HG02678 (cell line): ENCODE results near the gene MED25.
"Not testable (repeated sequence)": the region's sequence is repeated elsewhere in the genome, so short reads cannot be mapped to it uniquely, and the experiment has no call there.

Experiments used
- ATAC-seq: cut with Tn5 transposase; IDR thresholded peaks from one replicate; pipeline ENCODE4 v1.9.1; 2021; ENCODE audit warnings: mild to moderate bottlenecking, moderate library complexity; ENCODE audit not compliant: unreplicated experiment

MED25 gene

DNA sequence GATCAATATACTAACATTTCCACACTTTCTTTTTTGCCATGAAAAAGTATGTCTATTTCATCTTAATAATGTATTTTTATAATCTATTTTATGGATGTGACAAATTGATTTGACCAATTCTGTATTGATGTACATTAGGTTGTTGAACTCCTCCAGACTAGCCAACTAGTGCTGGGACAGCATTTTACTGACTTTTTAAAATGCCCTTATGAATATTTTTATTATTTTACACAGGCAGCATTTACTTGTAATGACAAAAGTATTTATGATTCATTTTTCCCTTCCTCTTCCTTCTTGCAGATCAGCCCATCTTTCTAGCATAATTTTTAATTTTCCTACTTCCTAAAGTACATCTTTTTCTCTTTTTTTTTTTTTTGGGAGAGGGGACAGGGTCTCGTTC is 4.1 kb upstream of the MED25 start:
- no peak for ATAC-seq

DNA sequence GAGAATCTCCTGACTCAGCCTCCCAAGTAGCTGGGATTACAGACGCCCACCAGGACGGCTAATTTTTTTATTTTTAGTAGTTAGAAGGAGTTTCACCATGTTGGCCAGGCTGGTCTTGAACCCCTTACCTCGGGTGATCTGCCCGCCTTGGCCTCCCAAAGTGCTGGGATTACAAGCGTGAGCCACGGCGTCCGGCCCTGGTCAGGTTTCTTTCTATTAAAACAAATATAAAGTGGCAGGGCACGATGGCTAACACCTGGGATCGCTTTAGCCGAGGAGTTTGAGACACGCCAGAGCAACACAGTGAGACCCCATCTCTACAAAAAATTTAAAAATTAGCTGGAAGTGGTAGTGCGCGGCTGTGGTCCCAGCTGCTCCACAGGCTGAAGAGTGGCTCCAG is 1.5 kb upstream of the MED25 start:
- no peak for ATAC-seq

DNA sequence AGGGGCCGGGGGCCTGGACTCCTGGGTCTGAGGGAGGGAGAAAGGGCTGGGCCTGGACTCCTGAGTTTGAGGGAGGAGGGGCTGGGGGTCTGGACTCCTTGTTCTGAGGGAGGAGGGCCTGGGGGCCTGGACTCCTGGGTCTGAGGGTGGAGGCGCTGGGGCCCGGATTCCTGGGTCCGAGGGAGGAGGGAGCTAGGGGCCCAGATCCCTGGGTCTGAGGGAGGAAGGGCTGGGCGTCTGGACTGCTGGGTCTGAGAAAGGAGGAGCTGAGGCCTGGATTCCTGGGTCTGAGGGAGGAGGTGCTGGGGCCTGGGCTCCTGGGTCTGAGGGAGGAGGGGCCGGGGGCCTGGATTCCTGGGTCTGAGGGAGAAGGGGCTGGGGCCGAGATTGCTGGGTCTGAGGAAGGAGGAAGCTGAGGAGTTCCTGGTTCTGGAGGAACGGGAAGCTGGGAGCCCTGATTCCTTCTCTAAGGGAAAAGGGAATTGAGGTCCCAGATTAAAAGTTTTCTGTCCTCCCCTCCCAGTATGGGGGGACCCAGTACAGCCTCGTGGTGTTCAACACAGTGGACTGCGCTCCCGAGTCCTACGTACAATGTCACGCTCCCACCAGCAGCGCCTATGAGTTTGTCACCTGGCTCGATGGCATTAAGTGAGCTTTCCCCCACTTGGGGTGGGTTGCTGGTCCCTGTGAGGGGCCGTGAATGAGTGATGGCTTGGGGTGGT is 721 bp downstream of the MED25 start:
- ATAC-seq, result no peak

DNA sequence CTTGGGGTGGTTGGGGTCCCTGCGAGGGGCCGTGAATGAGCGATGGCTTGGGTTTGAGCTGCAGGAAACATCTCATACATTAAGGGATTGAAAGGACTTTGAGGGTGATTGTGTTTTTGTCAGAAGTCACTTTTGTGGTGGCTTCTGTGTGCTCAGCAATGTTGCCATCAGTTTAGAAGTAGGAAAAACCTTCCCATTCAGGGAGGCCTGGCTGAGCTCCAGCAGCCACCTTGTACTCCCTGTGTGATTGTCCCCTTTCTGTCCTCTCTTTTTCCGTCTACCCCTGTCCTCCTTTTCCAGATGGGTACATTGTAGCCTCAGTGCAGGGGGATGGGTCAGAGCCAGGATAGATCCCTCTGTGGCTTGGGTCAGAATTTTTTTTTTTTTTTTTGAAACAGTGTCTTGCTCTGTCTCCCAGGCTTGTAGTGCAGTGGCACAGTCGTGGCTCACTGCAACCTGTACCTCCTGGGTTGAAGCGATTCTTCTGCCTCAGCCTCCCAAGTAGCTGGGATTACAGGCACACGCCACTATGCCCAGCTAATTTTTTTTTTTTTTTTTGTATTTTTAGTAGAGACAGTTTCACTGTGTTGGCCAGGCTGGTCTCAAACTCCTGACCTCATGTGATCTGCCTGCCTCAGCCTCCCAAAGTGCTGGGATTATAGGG is 1.5 kb downstream of the MED25 start:
- not testable (repeated sequence) for ATAC-seq

DNA sequence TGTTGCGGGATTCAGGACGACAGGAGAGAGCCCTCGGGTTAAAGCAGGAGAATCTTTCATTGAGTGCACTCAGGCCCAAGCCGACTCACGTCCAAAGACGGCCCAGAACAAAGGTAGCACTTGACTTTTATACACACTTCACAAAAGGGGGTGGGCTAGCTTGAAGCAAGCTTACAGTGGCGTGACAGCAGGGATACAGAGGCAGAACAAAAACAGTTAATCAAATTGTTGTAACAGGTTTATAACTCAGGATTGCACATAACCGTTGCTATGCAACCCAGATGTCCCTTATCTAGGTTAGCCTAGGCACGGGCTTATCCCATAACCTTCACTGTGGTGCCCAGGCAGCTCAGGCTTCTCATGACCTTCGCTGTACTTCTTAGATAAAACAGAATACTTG is 2.0 kb downstream of the MED25 start:
- ATAC-seq, result no peak

DNA sequence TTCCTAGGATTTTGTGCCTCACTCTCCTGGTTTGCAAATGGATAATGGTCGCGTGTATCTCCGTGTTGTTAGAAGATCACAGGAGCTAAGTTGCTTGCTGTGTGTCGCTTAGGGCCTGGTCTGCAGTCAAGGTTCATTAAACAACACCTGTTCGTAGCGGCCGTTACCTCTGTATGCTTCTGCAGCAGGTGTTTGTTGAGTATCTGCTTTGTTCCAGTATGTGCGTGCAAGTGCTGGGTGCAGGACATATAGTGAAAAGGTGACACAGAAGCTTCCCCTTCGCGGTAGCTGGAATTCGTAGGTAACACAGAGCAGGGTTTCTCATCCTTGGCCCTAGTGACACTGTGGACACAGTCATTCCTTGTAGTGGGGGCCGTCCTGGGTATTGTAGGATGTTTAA is 5.4 kb downstream of the MED25 start:
- ATAC-seq, result no peak

DNA sequence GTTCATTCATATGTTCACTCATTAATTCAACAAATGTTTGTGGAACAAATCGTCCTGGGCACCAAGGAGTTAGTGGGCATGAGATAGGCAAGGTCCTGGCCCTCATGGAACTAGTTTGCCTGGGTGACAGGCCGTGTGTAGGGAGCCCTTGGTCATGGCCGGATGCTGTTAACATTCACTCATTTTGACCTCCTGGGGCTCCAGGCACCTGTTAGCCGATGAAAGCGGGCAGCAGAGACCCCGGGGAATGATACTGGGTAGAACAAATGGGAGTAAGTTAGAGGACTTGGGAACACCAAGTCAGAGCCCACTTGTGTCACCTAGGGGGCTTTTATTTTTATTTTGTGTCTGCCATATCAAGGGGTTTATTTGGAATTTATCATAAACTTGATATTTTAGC is 6.6 kb downstream of the MED25 start:
- ATAC-seq, result no peak

DNA sequence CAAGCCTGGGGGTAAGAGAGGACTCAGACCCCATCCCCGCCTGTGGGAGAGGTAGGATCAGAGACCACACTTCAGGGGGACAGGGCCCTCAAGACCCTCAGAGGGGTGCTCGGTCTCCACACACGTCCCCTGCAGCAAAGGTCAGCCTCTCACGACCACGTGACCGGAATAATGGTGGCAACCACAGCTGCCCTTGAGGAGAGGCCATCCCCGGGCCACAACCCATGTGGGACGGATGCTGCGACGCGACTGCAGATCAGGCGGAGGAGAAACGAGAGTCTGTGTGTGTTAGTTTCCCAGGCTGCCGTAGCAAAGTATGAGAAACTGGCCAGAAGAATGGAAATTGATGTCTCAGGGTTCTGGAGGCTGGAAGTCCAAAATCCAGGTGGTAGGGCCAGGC is 8.9 kb downstream of the MED25 start:
- no peak for ATAC-seq

DNA sequence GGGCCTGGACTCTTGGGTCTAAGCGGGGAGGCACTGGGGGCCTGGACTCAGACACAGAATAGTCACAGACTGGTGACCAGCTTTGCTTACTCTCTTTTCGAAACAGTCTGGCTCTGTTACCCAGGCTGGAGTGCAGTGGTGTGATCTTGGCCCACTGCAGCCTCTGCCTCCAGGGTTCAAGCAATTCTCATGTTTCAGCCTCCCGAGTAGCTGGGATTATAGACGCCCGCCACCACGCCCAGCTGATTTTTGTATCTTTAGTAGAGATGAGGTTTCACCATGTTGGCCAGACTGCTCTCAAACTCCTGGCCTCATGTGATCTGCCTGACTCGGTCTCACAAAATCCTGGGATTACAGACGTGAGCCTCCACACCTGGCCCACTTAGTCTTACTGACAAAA is 11.1 kb downstream of the MED25 start:
- ATAC-seq, result no peak

DNA sequence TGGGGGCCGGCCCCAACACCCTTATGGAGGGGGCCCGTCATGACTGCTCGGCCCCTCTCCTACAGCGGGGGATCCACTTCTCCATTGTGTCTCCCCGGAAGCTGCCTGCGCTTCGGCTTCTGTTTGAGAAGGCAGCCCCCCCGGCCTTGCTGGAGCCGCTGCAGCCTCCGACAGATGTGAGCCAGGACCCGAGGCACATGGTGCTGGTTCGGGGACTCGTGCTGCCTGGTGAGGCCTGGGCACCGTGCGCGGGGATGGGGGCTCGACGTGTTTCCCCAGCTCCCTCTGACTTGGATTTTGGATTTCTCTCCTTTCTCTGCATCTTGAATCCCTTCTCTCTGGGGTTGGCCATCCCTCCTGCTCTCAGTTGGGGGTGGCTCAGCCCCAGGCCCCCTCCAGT is 11.6 kb downstream of the MED25 start:
- ATAC-seq, result no peak

DNA sequence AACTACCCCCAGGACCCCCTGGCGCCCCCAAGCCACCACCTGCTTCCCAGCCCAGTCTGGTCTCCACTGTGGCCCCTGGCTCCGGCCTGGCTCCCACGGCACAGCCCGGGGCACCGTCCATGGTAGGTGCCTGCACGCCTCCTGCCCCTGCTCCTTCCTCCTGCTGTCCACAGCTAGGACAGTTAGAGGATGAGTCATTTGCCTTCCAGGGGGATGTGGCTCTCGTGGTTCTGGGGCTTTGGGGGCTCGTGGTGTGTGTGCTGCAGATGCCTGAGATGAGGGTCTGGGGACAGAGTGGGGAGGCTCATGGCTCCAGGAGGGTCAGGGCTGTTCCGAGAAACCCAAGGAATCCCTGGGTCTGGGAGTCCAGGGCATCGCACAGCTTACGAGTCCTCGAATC is 12.7 kb downstream of the MED25 start:
- no peak for ATAC-seq

DNA sequence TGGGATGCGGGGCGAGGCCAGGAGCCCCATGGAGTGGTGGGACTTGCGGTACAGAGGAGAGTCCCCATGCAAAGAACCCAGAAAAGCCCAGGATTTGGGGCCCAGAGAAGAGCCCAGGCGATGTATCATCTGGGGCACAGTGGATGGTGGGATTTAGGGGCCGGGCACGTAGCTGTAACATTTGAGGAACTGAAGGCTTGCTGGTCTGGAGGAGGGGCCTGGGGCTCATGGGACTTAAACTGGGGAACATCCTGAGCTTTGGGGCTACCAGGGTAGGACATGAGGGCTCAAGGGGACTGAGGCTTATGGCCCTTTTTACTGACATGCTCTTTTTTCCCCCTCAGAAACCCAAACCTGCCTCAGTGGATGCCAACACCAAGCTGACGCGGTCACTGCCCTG is 13.5 kb downstream of the MED25 start:
- ATAC-seq, result no peak

DNA sequence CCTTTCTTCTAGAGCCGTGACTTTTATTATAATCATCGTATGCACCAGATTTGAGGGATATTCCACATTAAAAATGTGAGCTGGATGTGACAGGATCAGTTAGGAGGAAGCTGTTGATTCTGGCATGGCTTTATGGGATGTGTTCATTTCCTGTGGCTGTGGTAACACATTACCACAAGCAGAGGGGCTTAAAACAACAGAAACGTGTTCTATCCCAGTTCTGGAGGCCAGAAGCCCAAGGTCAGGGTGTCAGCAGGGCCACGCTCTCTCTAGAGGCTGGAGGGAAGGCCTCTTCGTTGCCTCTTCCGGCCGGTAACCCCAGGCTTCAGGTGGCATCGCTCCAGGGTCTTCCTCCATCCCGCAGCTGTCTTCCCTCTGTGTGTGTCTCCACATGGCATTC is 14.5 kb downstream of the MED25 start:
- no peak for ATAC-seq

DNA sequence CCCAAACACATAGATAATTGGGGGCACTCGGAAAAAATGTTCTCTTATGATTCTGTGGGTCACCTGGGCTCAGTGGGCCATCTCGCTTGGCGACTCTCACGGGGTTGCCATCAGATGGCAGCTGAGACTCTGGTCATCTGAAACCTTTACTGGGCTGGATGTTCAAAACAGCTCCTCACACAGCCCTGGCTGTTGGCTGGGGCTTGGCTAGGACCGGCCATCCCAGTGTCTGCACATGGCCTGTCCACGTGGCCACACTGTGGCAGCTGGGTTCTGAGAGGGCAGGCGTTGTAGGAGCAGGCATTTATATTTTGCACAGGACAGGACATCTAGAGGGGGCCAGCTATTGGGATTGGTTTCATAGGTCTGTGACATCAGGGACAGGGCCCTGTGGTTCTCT is 15.5 kb downstream of the MED25 start:
- ATAC-seq, result no peak

DNA sequence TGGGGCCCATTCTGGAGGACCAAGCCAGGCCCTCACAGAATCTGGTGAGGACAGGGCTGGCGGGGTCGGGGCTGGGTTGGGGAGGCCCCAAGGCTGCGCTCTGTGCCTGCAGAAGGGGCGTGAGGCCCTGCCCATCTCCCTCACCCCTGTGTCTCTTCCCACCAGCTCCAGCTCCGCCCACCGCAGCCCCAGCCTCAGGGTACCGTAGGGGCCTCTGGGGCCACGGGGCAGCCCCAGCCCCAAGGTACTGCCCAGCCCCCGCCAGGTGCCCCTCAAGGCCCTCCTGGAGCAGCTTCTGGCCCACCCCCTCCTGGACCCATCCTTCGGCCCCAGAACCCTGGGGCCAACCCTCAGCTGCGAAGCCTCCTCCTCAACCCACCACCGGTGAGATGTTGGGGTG is 17.5 kb downstream of the MED25 start:
- ATAC-seq, result no peak

DNA sequence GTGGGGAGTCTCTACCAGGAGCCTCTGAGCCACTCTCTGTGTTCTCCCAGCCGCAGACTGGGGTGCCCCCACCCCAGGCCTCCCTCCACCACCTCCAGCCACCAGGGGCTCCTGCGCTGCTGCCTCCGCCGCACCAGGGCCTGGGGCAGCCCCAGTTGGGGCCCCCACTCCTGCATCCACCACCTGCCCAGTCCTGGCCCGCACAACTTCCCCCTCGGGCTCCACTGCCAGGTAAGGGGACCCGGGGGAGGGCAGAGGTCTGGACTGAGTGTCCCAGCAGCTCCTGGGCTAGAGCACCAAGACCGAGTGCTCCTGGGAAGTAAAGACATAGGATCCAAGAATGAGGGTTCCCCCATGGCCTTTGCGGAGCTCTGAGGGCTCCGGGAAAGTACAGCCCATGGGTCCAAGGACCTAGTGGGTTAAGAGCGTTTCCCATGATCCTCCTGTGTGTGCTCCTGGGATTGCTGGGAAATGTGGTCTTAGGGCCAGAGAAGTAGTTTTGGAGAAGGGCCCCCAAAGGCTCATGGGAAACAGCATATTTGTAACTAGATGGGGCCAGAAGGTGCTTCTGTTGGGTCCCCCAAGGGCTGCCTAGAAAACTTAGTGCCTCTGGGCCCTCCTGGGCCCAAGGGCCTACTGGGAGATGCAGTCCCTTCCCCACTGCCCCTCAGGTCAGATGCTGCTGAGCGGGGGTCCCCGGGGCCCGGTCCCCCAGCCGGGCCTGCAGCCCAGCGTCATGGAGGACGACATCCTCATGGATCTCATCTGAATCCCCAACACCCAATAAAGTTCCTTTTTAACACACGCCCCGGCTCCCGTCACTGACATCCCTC is 18.3 kb downstream of the MED25 start:
- ATAC-seq, result no peak

DNA sequence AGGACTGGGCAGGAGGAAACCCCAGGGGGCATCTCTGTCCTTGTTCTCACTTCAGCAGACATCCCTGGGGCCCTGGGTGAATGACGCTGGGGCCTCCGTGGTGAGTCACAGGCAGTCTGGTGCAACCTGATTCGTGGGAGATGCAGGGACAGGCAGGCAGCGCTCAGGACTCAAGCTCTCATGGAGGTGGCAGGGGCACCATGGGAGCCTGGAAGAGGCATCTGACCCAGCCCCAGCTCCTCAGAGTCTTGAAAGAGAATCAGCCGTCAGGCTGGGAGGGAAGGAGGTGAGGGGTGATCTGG is 18.9 kb downstream of the MED25 start:
- no peak for ATAC-seq

DNA sequence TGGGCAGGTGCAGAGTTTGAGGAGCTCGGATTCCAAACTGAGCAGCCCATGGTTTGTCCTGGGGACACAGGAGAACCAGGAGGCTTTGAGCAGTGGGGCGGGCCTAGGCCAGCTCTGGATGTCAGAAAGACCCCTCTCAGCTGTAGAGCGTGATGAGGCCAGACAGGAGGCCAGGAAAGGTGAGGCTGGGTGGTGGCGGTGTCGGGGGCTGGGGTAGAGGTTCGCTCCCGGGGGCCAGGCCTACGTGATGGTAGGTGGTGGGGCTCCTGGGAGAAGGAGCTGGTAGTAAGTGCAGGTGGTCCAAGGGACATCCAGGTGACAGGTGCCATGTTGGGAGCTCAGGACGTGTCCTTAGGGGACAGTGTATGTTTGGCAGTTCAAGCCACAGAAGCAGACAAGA is 19.3 kb downstream of the MED25 start:
- no peak for ATAC-seq

DNA sequence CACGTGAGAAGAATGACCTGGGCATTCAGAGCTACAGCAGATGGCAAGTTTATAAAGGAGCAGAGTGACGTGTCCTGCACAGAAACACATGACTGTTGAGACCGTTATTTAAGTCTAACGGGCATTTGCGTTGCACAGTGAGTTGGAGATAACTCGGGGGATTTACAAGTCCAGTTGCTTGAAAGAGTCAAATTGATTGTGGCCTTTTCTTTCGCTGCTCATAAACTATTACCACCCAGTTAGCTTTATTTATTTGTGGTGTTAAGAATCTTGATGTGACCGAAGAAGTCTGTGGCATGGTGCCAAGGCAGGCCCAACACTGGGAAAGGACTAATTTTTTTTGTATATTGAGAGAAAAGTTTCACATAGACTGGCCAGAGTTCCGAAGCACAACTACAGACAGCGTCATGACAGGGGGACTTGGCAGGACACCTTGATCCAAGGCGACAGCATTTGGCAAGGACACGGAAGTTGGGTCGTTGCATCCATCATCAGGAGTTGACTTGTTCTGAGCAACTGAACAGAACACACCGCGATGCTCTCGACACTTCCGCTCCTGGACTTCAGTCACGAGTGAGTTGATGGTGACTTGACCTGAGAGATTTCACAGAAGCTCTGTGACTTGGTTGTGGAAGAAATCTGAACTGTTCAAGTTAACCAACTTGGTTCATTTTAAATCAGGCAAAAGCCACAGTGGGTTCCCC is 20.9 kb downstream of the MED25 start:
- ATAC-seq, result no peak

DNA sequence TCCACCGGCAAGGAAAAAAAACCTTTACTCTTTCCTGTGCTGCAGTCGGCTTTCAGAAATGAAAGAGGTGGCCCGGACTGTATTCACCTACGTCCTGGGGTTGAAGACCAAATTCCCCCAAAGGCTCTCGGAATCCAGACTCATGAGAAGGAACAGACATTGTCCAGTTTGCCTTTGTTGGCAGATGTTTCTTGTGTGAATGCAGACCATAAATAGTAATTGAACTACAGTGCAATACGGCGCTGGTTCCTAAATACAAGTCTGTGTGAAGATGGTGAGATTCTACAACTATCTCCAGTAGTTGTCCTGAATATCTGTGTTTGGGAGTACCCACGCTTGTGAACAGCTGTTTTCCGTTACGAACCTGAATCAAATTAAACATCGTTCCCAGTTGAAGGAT is 21.6 kb downstream of the MED25 start:
- ATAC-seq, result no peak

DNA sequence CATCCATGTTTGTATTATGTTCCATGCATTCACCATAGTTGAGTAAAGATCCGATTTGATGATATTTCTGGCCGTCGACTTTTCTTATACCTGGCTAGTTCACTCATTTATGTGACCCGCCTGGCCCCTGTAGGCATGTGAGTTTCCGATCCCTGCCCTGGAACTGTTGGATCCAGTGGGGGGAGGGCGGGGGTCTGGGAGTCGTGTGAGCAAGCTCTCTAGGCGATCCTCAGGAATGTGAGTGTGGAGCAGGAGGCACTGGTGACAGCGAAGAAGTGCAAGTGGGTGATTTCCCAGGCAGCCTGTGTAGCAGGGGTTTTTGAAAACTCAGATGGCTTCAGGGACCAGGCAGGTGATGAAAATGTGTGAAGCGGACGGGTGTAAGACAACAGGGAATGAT is 22.2 kb downstream of the MED25 start:
- ATAC-seq, result no peak
